Spleen (tissue), 11 donors: ENCODE data around the gene SLC45A3. TPM values are rescaled to one million over a fixed set of nuclear protein-coding genes. Genes with fewer than 3 reads are reported as not detected.

Experiments used
- DNase-seq: peaks from one replicate; pipeline ENCODE4 v3.0.0-alpha.2; 2020
- H3K27ac ChIP-seq, 8 donors: fragments of 200-600 bp; sonication (generic) in 7 of 8; 1 replicate in 4 of 8; 2 replicates in 4 of 8; pipeline versions ENCODE4 v1.5.0 to v1.8.0; 2016 to 2021; ENCODE audit warnings: inconsistent platforms in 4 of 8, mild to moderate bottlenecking in 4 of 8, moderate library complexity in 1 of 8
- H3K27me3 ChIP-seq, 7 donors: fragments of 200-600 bp; sonication (generic) in 6 of 7; replicated peaks in 1 of 7; 1 replicate in 4 of 7; 2 replicates in 3 of 7; pipeline versions ENCODE4 v1.5.0 to v1.8.0; 2016 to 2021; ENCODE audit warnings: inconsistent platforms in 3 of 7, mild to moderate bottlenecking in 1 of 7
- H3K36me3 ChIP-seq, 6 donors: fragments of 200-600 bp; sonication (generic) in 5 of 6; 1 replicate in 4 of 6; 2 replicates in 2 of 6; pipeline versions ENCODE4 v1.5.0 to v1.8.0; 2016 to 2021; ENCODE audit warnings: inconsistent platforms in 2 of 6
- H3K4me1 ChIP-seq, 6 donors: fragments of 200-600 bp; sonication (generic) in 5 of 6; 1 replicate in 3 of 6; 2 replicates in 3 of 6; pipeline versions ENCODE4 v1.5.0 to v1.8.0; 2016 to 2021; ENCODE audit warnings: inconsistent platforms in 3 of 6
- H3K4me3 ChIP-seq, 8 donors: fragments of 200-600 bp; sonication (generic) in 7 of 8; 1 replicate in 4 of 8; 2 replicates in 4 of 8; pipeline versions ENCODE4 v1.5.0 to v1.8.0; 2016 to 2021; ENCODE audit warnings: inconsistent platforms in 4 of 8, mild to moderate bottlenecking in 4 of 8, moderate library complexity in 2 of 8
- H3K9me3 ChIP-seq, 8 donors: fragments of 200-600 bp; sonication (generic) in 7 of 8; 1 replicate in 4 of 8; 2 replicates in 4 of 8; pipeline versions ENCODE4 v1.5.0 to v1.8.0; 2016 to 2021; ENCODE audit warnings: inconsistent platforms in 4 of 8
- POLR2A ChIP-seq, 3 donors: fragments of 450-650 bp; IDR thresholded peaks; one replicate each; pipeline ENCODE4 v1.5.1; 2017; ENCODE audit warnings: antibody characterized with exemption in 3 of 3, mild to moderate bottlenecking in 1 of 3
- POLR2AphosphoS5 ChIP-seq, 3 donors: sonication (generic); formaldehyde crosslinking; IDR thresholded peaks; one replicate each; pipeline ENCODE4 v1.5.1; 2017; ENCODE audit warnings: antibody characterized with exemption in 3 of 3
- WGBS, 5 donors: extraction: QIAGEN DNeasy Blood & Tissue Kit in 3 of 5; methylation state at CpG; one replicate each; pipeline versions ENCODE4 v1.1.5 to v1.1.7; 2013 to 2018; 5-methylcytosine and 5-hydroxymethylcytosine counted together
- intact Hi-C: fragments of 100-400 bp; cut with DNase I; formaldehyde crosslinking; loops from one replicate; pipeline ENCODE4 v1.15.0; 2023; ENCODE audit warnings: low total_unique reads
- polyA plus RNA-seq, 3 donors: library from polyadenylated mRNA; stranded (reverse); fragments of 200-250 nt; gene quantifications; one replicate each; pipeline ENCODE4 v1.2.1, GENCODE V29; 2013
- total RNA-seq, 7 donors: library from RNA; depleted of rRNA in 3 of 7; stranded (reverse); fragments of >200 nt in 3 of 7; fragmentation: NEBNext Ultra II Directional in 4 of 7; extraction: Animal tissue kit (Norgen Biotek cat#: 25700) in 4 of 7; gene quantifications; one replicate each; pipeline versions ENCODE4 v1.1.0 to v1.2.1, GENCODE V29; 2016 to 2021
- TF ChIP-seq, protein P1 (sequence below), 11 experiments: fragments of 200-600 bp in 7 of 11; fragments of 450-650 bp in 4 of 11; sonication (generic) in 4 of 11; IDR thresholded peaks in 8 of 11; conservative IDR thresholded peaks in 3 of 11; 1 replicate in 7 of 11; 2 replicates in 4 of 11; pipeline versions ENCODE4 v1.4.0 to v1.8.0; 2016 to 2021; ENCODE audit warnings: antibody characterized with exemption in 11 of 11, inconsistent platforms in 4 of 11, mild to moderate bottlenecking in 1 of 11
- donor health status: healthy with polysubstance abuse.
- donor health status: DM: no; HTN: no; CAD: no; lungs with moderate emphysema.
- donor health status: DM: no; HTN: no; CAD: no.
- donor health status: Bipolar disorder and iron deficiency.
- donor health status: healthy.
- donor health status: DM: no; HTN: no; CAD: no.
- donor health status: DM: yes; HTN: yes; CAD: no.

The SLC45A3 gene
- total and polyA plus RNA-seq, 10 donors: 16.8 to 43.7 (median 31.5) TPM

DNA sequence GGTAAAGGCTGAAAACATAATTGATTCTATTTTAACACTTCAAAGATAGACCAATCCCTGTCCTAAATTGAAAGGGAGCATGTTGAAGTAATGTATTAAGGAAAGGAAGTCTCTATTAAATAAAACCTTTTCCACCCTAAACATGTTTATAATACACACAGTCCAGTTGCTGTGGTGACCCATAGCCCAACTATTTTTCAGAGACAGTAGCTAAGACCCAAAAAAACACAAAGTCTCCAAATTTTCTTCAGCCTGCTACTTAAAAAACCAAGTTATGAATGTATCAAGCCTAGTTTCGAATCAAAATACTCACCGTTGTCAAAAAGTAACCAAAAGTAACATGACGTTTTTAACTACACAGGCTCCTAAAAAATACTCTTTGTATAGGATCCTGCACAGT lies 50.1 kb downstream of the SLC45A3 start:
- Histone ChIP-seq H3K4me3 (peak overlapping the region in 7 of 8 donors; percentile 61 to 81 (median 64)), H3K9me3 (no peaks in the 10 kb centered on the region), H3K36me3 (peaks cover 0 to 21% (median 0%) of the 10 kb centered on the region in 6 donors), H3K27me3 (no peaks in the 10 kb centered on the region), H3K27ac (peak overlapping the region; percentile 84 to 99 (median 96)), H3K4me1 (peaks cover 43 to 71% (median 63%) of the 10 kb centered on the region in 6 donors)
- DNase-seq: no peak
- WGBS, 5 donors: 6 to 21% (median 15%) methylated on average over 3 of the region's 3 CpGs
- intact Hi-C loops: loop anchor here (5.0 kb wide), 2 partner anchors 38 to 103 kb away; no protein-coding TSS in a partner anchor
- no peak for TF ChIP-seq POLR2A (IDR thresholded peaks at IDR 0.05)
- TF ChIP-seq, protein P1, sequence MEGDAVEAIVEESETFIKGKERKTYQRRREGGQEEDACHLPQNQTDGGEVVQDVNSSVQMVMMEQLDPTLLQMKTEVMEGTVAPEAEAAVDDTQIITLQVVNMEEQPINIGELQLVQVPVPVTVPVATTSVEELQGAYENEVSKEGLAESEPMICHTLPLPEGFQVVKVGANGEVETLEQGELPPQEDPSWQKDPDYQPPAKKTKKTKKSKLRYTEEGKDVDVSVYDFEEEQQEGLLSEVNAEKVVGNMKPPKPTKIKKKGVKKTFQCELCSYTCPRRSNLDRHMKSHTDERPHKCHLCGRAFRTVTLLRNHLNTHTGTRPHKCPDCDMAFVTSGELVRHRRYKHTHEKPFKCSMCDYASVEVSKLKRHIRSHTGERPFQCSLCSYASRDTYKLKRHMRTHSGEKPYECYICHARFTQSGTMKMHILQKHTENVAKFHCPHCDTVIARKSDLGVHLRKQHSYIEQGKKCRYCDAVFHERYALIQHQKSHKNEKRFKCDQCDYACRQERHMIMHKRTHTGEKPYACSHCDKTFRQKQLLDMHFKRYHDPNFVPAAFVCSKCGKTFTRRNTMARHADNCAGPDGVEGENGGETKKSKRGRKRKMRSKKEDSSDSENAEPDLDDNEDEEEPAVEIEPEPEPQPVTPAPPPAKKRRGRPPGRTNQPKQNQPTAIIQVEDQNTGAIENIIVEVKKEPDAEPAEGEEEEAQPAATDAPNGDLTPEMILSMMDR (IDR thresholded peaks at IDR 0.05 in 8 of 11, conservative IDR thresholded peaks at IDR 0.05 in 3 of 11): no peak
- TF ChIP-seq POLR2AphosphoS5 (IDR thresholded peaks at IDR 0.05): no peak

DNA sequence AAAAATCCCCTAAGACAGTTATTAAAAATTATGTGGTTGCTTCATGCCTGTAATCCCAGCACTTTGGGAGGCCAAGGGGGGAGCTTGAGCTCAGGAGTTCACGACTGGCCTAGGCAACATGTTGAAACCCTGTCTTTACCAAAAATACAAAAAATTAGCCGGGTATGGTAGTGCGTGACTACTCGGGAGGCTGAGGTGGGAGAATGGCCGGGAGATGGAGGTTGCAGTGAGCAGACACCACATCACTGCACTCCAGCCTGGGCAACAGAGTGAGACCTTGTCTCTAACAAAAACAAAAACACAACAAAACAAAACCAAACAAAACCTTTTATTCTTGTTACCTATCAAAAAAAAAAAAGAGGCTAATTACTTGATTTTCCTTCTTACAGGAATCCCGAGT lies 50.6 kb downstream of the SLC45A3 start:
- Histone ChIP-seq H3K9me3 (no peaks in the 10 kb centered on the region), H3K4me3 (peak overlapping the region in 5 of 8 donors; percentile 62 to 81 (median 64)), H3K4me1 (peaks cover 43 to 76% (median 66%) of the 10 kb centered on the region in 6 donors), H3K36me3 (peaks cover 0 to 22% (median 0%) of the 10 kb centered on the region in 6 donors), H3K27me3 (no peaks in the 10 kb centered on the region), H3K27ac (peak overlapping the region in 7 of 8 donors; percentile 94 to 99 (median 96))
- no peak for DNase-seq
- TF ChIP-seq POLR2AphosphoS5 (IDR thresholded peaks at IDR 0.05): no peak
- TF ChIP-seq, protein P1 (IDR thresholded peaks at IDR 0.05 in 8 of 11, conservative IDR thresholded peaks at IDR 0.05 in 3 of 11): no peak
- no peak for TF ChIP-seq POLR2A (IDR thresholded peaks at IDR 0.05)
- WGBS, 5 donors: 58 to 70% (median 65%) methylated on average over 6 of the region's 6 CpGs
- intact Hi-C loops: loop anchor here (5.0 kb wide), 2 partner anchors 37 to 102 kb away; no protein-coding TSS in a partner anchor

DNA sequence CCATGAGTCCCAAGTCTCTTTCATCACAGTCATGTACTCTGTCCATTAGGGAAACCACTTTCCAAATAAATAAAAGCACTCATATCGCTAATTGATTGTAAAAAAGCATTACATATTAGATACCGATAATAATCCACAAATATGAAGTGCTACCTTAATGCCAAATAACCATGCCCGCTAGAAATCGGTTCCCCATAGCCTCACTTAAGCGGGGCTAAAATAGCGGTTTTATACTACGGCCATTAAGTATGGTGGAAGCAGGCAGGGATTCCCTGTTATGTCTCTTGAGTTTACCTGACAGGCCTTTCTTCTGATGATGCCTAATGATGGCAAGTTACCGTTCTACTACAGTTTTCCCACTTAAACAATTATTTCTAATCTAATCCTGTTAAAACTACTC lies 52.4 kb downstream of the SLC45A3 start:
- Histone ChIP-seq H3K9me3 (no peaks in the 10 kb centered on the region), H3K4me3 (no peak overlapping the region), H3K4me1 (peaks cover 43 to 87% (median 74%) of the 10 kb centered on the region in 6 donors), H3K27ac (no peak overlapping the region), H3K36me3 (peaks cover 0 to 32% (median 9%) of the 10 kb centered on the region in 6 donors), H3K27me3 (no peaks in the 10 kb centered on the region)
- 88 to 97% (median 89%) methylated on average over 8 of the region's 8 CpGs for WGBS, 5 donors
- TF ChIP-seq, protein P1 (IDR thresholded peaks at IDR 0.05 in 8 of 11, conservative IDR thresholded peaks at IDR 0.05 in 3 of 11): no peak
- TF ChIP-seq POLR2AphosphoS5 (IDR thresholded peaks at IDR 0.05) (no peak), POLR2A (IDR thresholded peaks at IDR 0.05) (no peak)
- intact Hi-C loops: no loop called here
- no peak for DNase-seq

DNA sequence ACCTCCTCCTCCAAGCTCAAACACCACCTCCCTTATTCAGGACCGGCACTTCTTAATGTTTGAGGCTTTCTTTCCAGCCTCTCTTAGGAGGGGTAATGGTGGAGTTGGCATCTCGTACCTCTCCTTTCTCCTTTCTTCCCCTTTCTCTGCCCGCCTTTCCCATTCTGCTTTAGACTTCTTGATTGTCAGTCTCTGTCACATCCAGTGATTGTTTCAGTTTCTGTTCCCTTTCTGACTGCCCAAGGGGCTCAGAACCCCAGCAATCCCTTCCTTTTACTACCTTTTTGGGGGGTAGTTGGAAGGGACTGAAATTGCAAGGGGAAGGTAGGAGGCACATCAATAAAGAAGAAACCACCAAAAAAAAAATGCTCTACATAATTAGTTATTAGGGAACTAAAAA lies 54.1 kb downstream of the SLC45A3 start:
- H3K9me3 ChIP-seq: no peaks in the 10 kb centered on the region
- H3K36me3 ChIP-seq: peaks cover 0 to 49% (median 26%) of the 10 kb centered on the region in 6 donors
- H3K27me3 ChIP-seq: no peaks in the 10 kb centered on the region
- DNase-seq: no peak
- H3K4me3 ChIP-seq: no peak overlapping the region
- WGBS, 5 donors: 35 to 60% (median 49%) methylated on average over 3 of the region's 3 CpGs
- TF ChIP-seq POLR2AphosphoS5 (IDR thresholded peaks at IDR 0.05): no peak
- no peak for TF ChIP-seq POLR2A (IDR thresholded peaks at IDR 0.05)
- TF ChIP-seq, protein P1 (IDR thresholded peaks at IDR 0.05 in 8 of 11, conservative IDR thresholded peaks at IDR 0.05 in 3 of 11): no peak
- H3K4me1 ChIP-seq: peaks cover 38 to 89% (median 68%) of the 10 kb centered on the region in 6 donors
- peak overlapping the region in 3 of 8 donors; percentile 29 to 46 (median 46) for H3K27ac ChIP-seq
- intact Hi-C loops: no loop called here
